ENCODE data around the gene SKA3.
"Not testable (repeated sequence)": the region's sequence is repeated elsewhere in the genome, so short reads cannot be mapped to it uniquely, and the experiment has no call there.

Gene SKA3

DNA sequence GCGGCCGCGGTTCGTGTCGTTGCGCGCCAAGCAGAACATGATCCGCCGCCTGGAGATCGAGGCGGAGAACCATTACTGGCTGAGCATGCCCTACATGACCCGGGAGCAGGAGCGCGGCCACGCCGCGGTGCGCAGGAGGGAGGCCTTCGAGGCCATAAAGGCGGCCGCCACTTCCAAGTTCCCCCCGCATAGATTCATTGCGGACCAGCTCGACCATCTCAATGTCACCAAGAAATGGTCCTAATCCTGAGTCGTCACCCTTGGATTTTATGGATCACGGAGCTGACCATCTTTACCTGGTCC lies 581 bp upstream of the SKA3 start:
- no peaks in the 10 kb centered on the region for H3K9me2 ChIP-seq (replicated peaks; ENCODE audit: low read depth, low read length)
- H3K9me3 ChIP-seq (ENCODE audit: insufficient read depth, low read depth, low read length), result no peaks in the 10 kb centered on the region
- peaks cover 39% of the 10 kb centered on the region for H3K4me1 ChIP-seq (ENCODE audit: insufficient read depth, low read length, poor library complexity, severe bottlenecking)
- peak overlapping the region; percentile 89 for H3K4me3 ChIP-seq (ENCODE audit: low read length, poor library complexity, severe bottlenecking)
- H3F3A ChIP-seq (ENCODE audit: low read depth), result peaks cover 4% of the 10 kb centered on the region; the same call in 1 of the 2 replicates
- H3K79me2 ChIP-seq (ENCODE audit: insufficient read depth, low read length), result peaks cover 67% of the 10 kb centered on the region
- no peak for TF ChIP-seq EZH2phosphoT487 (IDR thresholded peaks at IDR 0.05; ENCODE audit: borderline replicate concordance)
- TF ChIP-seq, protein P1, sequence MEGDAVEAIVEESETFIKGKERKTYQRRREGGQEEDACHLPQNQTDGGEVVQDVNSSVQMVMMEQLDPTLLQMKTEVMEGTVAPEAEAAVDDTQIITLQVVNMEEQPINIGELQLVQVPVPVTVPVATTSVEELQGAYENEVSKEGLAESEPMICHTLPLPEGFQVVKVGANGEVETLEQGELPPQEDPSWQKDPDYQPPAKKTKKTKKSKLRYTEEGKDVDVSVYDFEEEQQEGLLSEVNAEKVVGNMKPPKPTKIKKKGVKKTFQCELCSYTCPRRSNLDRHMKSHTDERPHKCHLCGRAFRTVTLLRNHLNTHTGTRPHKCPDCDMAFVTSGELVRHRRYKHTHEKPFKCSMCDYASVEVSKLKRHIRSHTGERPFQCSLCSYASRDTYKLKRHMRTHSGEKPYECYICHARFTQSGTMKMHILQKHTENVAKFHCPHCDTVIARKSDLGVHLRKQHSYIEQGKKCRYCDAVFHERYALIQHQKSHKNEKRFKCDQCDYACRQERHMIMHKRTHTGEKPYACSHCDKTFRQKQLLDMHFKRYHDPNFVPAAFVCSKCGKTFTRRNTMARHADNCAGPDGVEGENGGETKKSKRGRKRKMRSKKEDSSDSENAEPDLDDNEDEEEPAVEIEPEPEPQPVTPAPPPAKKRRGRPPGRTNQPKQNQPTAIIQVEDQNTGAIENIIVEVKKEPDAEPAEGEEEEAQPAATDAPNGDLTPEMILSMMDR (conservative IDR thresholded peaks at IDR 0.05; ENCODE audit: low read length), result no peak
- peaks cover under 1% of the 10 kb centered on the region; the same call in 1 of the 2 replicates for H3K36me3 ChIP-seq (ENCODE audit: insufficient read depth, low read length)
- no peaks in the 10 kb centered on the region for H3K27me3 ChIP-seq (ENCODE audit: insufficient read depth, low read length, poor library complexity, severe bottlenecking)
- peaks cover 22% of the 10 kb centered on the region for H4K20me1 ChIP-seq (ENCODE audit: insufficient read depth, low read length, poor library complexity, severe bottlenecking)
- peak overlapping the region; percentile 94 for H3K9ac ChIP-seq (ENCODE audit: low read depth, low read length, poor library complexity, severe bottlenecking)
- H2AFZ ChIP-seq (ENCODE audit: low read length), result peak overlapping the region; percentile 93
- H3K4me2 ChIP-seq (ENCODE audit: low read depth, low read length, poor library complexity, severe bottlenecking), result peak overlapping the region; percentile 86

- Histone ChIP-seq H2AFZ (ENCODE audit: low read length) (peak overlapping the region; percentile 93), H3K4me3 (ENCODE audit: low read length, poor library complexity, severe bottlenecking) (peak overlapping the region; percentile 89), H3K4me1 (ENCODE audit: insufficient read depth, low read length, poor library complexity, severe bottlenecking) (peaks cover 40% of the 10 kb centered on the region), H3K79me2 (ENCODE audit: insufficient read depth, low read length) (peaks cover 79% of the 10 kb centered on the region), H3F3A (ENCODE audit: low read depth) (peaks cover 4% of the 10 kb centered on the region; the same call in 1 of the 2 replicates), H3K9me3 (ENCODE audit: insufficient read depth, low read depth, low read length) (no peaks in the 10 kb centered on the region), H3K9me2 (replicated peaks; ENCODE audit: low read depth, low read length) (no peaks in the 10 kb centered on the region), H3K27me3 (ENCODE audit: insufficient read depth, low read length, poor library complexity, severe bottlenecking) (no peaks in the 10 kb centered on the region), H4K20me1 (ENCODE audit: insufficient read depth, low read length, poor library complexity, severe bottlenecking) (peaks cover 22% of the 10 kb centered on the region), H3K9ac (ENCODE audit: low read depth, low read length, poor library complexity, severe bottlenecking) (peak overlapping the region; percentile 94), H3K36me3 (ENCODE audit: insufficient read depth, low read length) (peaks cover 9% of the 10 kb centered on the region; the same call in 1 of the 2 replicates), H3K4me2 (ENCODE audit: low read depth, low read length, poor library complexity, severe bottlenecking) (peak overlapping the region; percentile 87)
- TF ChIP-seq EZH2phosphoT487 (IDR thresholded peaks at IDR 0.05; ENCODE audit: borderline replicate concordance), result no peak
These were observed 617 bp downstream of the SKA3 start for GRCh38 chr13:21175656-21176214.

DNA sequence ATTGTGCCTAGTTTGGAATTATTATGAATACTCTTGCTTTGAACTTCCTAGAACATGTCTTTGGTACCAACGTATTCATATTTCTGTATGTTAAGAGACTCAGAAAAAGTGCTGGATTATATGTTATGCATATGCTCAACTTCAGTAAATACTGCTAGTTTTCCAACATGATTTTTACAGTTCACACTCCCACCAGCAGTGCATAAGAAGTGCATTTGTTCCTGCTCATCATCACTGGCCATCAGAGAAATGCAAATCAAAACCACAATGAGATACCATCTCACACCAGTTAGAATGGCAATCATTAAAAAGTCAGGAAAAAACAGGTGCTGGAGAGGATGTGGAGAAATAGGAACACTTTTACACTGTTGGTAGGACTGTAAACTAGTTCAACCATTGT lies 2.6 kb downstream of the SKA3 start:
- peaks cover 22% of the 10 kb centered on the region for H4K20me1 ChIP-seq (ENCODE audit: insufficient read depth, low read length, poor library complexity, severe bottlenecking)
- H3K4me3 ChIP-seq (ENCODE audit: low read length, poor library complexity, severe bottlenecking), result peak overlapping the region; percentile 57
- not testable (repeated sequence) for H2AFZ ChIP-seq (ENCODE audit: low read length); H3K9me2 ChIP-seq (replicated peaks; ENCODE audit: low read depth, low read length); H3K27me3 ChIP-seq (ENCODE audit: insufficient read depth, low read length, poor library complexity, severe bottlenecking); H3F3A ChIP-seq (ENCODE audit: low read depth); H3K9me3 ChIP-seq (ENCODE audit: insufficient read depth, low read depth, low read length)
- H3K36me3 ChIP-seq (ENCODE audit: insufficient read depth, low read length), result peaks cover 21% of the 10 kb centered on the region; the same call in 1 of the 2 replicates
- H3K4me2 ChIP-seq (ENCODE audit: low read depth, low read length, poor library complexity, severe bottlenecking), result peak overlapping the region; percentile 66
- peaks cover 34% of the 10 kb centered on the region for H3K4me1 ChIP-seq (ENCODE audit: insufficient read depth, low read length, poor library complexity, severe bottlenecking)
- peaks cover 90% of the 10 kb centered on the region for H3K79me2 ChIP-seq (ENCODE audit: insufficient read depth, low read length)
- H3K9ac ChIP-seq (ENCODE audit: low read depth, low read length, poor library complexity, severe bottlenecking), result peak overlapping the region; percentile 50

DNA sequence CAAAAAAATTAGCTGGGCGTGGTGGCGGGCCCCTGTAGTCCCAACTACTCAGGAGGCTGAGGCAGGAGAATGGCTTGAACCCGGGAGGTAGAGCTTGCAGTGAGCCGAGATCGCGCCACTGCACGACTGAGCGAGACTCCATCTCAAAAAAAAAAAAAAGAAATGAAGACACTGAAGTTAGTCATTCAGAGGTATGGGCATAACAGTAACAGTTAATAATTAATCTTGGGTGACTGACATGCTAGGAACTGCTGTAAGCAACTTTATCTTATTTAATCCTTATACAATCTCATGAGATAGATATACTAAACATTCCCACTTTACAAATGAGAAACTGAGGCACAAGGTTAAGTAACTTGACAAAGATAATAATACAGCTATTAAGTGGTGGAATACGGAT lies 4.9 kb downstream of the SKA3 start:
- H3K4me1 ChIP-seq (ENCODE audit: insufficient read depth, low read length, poor library complexity, severe bottlenecking), result peaks cover 24% of the 10 kb centered on the region
- H3K9me3 ChIP-seq (ENCODE audit: insufficient read depth, low read depth, low read length), result no peaks in the 10 kb centered on the region
- H3K9me2 ChIP-seq (replicated peaks; ENCODE audit: low read depth, low read length), result no peaks in the 10 kb centered on the region
- H4K20me1 ChIP-seq (ENCODE audit: insufficient read depth, low read length, poor library complexity, severe bottlenecking), result peaks cover 8% of the 10 kb centered on the region
- no peak overlapping the region for H3K4me3 ChIP-seq (ENCODE audit: low read length, poor library complexity, severe bottlenecking)
- no peak overlapping the region for H2AFZ ChIP-seq (ENCODE audit: low read length)
- H3F3A ChIP-seq (ENCODE audit: low read depth), result no peaks in the 10 kb centered on the region
- H3K36me3 ChIP-seq (ENCODE audit: insufficient read depth, low read length), result peaks cover 34% of the 10 kb centered on the region; the same call in 1 of the 2 replicates
- H3K4me2 ChIP-seq (ENCODE audit: low read depth, low read length, poor library complexity, severe bottlenecking), result peak overlapping the region; percentile 66
- no peak overlapping the region for H3K9ac ChIP-seq (ENCODE audit: low read depth, low read length, poor library complexity, severe bottlenecking)
- no peak for TF ChIP-seq EZH2phosphoT487 (IDR thresholded peaks at IDR 0.05; ENCODE audit: borderline replicate concordance)
- TF ChIP-seq, protein P1 (conservative IDR thresholded peaks at IDR 0.05; ENCODE audit: low read length), result no peak
- H3K79me2 ChIP-seq (ENCODE audit: insufficient read depth, low read length), result peaks cover 66% of the 10 kb centered on the region
- no peaks in the 10 kb centered on the region for H3K27me3 ChIP-seq (ENCODE audit: insufficient read depth, low read length, poor library complexity, severe bottlenecking)

- H3K4me3 ChIP-seq (ENCODE audit: low read length, poor library complexity, severe bottlenecking); H2AFZ ChIP-seq (ENCODE audit: low read length); H3F3A ChIP-seq (ENCODE audit: low read depth); H3K4me1 ChIP-seq (ENCODE audit: insufficient read depth, low read length, poor library complexity, severe bottlenecking); H3K9me2 ChIP-seq (replicated peaks; ENCODE audit: low read depth, low read length); H3K4me2 ChIP-seq (ENCODE audit: low read depth, low read length, poor library complexity, severe bottlenecking); H4K20me1 ChIP-seq (ENCODE audit: insufficient read depth, low read length, poor library complexity, severe bottlenecking); H3K27me3 ChIP-seq (ENCODE audit: insufficient read depth, low read length, poor library complexity, severe bottlenecking); H3K9ac ChIP-seq (ENCODE audit: low read depth, low read length, poor library complexity, severe bottlenecking); H3K9me3 ChIP-seq (ENCODE audit: insufficient read depth, low read depth, low read length): not testable (repeated sequence)
- Histone ChIP-seq H3K36me3 (ENCODE audit: insufficient read depth, low read length) (peaks cover 37% of the 10 kb centered on the region; the same call in 1 of the 2 replicates), H3K79me2 (ENCODE audit: insufficient read depth, low read length) (peaks cover 12% of the 10 kb centered on the region; the same call in 1 of the 2 replicates)
These were observed 10.7 kb downstream of the SKA3 start for GRCh38 chr13:21165606-21166005.
